ENCODE results near the gene MRNIP. TPM values are rescaled to one million over a fixed set of nuclear protein-coding genes. Genes with fewer than 3 reads are reported as not detected.

The MRNIP gene
- polyA plus RNA-seq, 1 donor (not counting 4 experiments of a cell fraction or from before 2014, with no cell fraction given) = 14.9 TPM

- TF ChIP-seq CTCF (optimal IDR thresholded peaks at IDR 0.05 in 1 of 3, IDR thresholded peaks at IDR 0.05 in 1 of 3, conservative IDR thresholded peaks at IDR 0.05 in 1 of 3; ENCODE audit: extremely low read depth in 1 of 3, insufficient read depth in 2 of 3, low read length in 3 of 3) = no peak
- no peak for TF ChIP-seq EZH2 (IDR thresholded peaks at IDR 0.05; ENCODE audit: low read length)
- Histone ChIP-seq H3K36me3 (ENCODE audit: control insufficient read depth in 2 of 2, extremely low read depth in 1 of 2, insufficient read depth in 2 of 2, low read length in 2 of 2) (peaks cover 25 to 31% of the 10 kb centered on the region in 2 experiments), H3K9me3 (ENCODE audit: control insufficient read depth, low read depth, low read length) (no peaks in the 10 kb centered on the region), H3K4me2 (ENCODE audit: control insufficient read depth, extremely low read depth, insufficient read depth, low read depth, low read length) (no peak overlapping the region), H3K9me1 (ENCODE audit: control insufficient read depth, extremely low read depth, insufficient read depth, low read length) (no peaks in the 10 kb centered on the region), H3K4me3 (ENCODE audit: control insufficient read depth in 2 of 3, extremely low read depth in 1 of 3, insufficient read depth in 2 of 3, low read depth in 1 of 3, low read length in 3 of 3) (no peak overlapping the region), H3K27me3 (ENCODE audit: control insufficient read depth, extremely low read depth, insufficient read depth, low read length) (no peaks in the 10 kb centered on the region), H4K20me1 (ENCODE audit: control insufficient read depth, extremely low read depth, insufficient read depth, low read length) (peaks cover 2% of the 10 kb centered on the region), H3K79me2 (ENCODE audit: control insufficient read depth, insufficient read depth, low read length) (no peaks in the 10 kb centered on the region), H3K4me1 (ENCODE audit: control insufficient read depth, extremely low read depth, insufficient read depth, low read length) (peaks cover 22% of the 10 kb centered on the region), H3K27ac (ENCODE audit: control insufficient read depth, insufficient read depth, low read length) (no peak overlapping the region), H2AFZ (ENCODE audit: control insufficient read depth, low read length) (no peak overlapping the region), H3K9ac (ENCODE audit: control insufficient read depth, extremely low read depth, insufficient read depth, low read length) (no peak overlapping the region)
- FAIRE-seq (no peak), DNase-seq (ENCODE audit: low read depth, low spot score) (no peak)
- dilution Hi-C loops (cut with MboI; ENCODE audit: extremely low pct_ligation_motif_present, low sequenced_read_pairs) = no loop called here
Measured at GRCh38 chr5:179796877-179797608, 61.6 kb downstream of the MRNIP start.

DNA sequence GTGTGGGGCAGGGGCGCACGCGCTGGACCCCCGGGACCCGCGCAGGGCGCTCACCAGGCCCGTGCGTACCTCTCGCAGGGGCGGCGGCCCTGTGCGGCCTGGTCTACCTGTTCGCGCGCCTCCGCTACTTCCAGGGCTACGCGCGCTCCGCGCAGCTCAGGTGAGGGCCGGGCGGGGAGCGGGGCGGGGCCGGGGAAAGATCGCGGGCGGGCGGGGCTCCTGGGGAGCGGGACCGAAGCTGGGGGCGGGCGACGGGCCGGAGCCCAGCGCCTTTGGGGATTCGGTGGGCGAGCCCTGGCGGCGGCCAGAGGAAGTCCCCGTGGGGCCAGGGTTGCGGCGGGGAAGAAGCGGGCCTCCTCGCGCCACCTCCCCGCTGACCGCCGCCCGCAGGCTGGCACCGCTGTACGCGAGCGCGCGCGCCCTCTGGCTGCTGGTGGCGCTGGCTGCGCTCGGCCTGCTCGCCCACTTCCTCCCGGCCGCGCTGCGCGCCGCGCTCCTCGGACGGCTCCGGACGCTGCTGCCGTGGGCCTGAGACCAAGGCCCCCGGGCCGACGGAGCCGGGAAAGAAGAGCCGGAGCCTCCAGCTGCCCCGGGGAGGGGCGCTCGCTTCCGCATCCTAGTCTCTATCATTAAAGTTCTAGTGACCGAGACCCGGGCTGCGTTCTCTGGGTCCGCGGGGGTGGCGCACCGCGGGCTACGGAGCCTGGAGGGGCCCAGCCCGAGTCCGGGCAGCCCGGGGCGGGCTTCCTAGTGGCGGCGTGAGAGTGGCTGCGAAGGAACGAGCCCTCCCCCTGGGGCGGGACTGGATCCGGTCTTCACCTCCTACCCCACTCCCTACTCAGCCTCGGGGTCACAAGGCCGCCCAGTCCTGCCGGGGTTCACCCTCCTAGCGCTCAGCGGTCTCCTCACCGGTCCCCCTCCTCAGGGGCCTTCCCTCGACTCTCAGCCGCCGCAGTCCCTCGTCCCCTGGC is 62.5 kb downstream of the MRNIP start:
- Histone ChIP-seq H3K4me3 (ENCODE audit: control insufficient read depth in 2 of 3, extremely low read depth in 1 of 3, insufficient read depth in 2 of 3, low read depth in 1 of 3, low read length in 3 of 3) (peak overlapping the region; percentile 40 to 64 (median 57)), H3K9me3 (ENCODE audit: control insufficient read depth, low read depth, low read length) (no peaks in the 10 kb centered on the region), H3K9ac (ENCODE audit: control insufficient read depth, extremely low read depth, insufficient read depth, low read length) (peak overlapping the region; percentile 65), H2AFZ (ENCODE audit: control insufficient read depth, low read length) (no peak overlapping the region), H3K9me1 (ENCODE audit: control insufficient read depth, extremely low read depth, insufficient read depth, low read length) (no peaks in the 10 kb centered on the region), H3K27ac (ENCODE audit: control insufficient read depth, insufficient read depth, low read length) (peak overlapping the region; percentile 47), H3K79me2 (ENCODE audit: control insufficient read depth, insufficient read depth, low read length) (no peaks in the 10 kb centered on the region), H3K4me2 (ENCODE audit: control insufficient read depth, extremely low read depth, insufficient read depth, low read depth, low read length) (peak overlapping the region; percentile 76), H4K20me1 (ENCODE audit: control insufficient read depth, extremely low read depth, insufficient read depth, low read length) (no peaks in the 10 kb centered on the region), H3K36me3 (ENCODE audit: control insufficient read depth in 2 of 2, extremely low read depth in 1 of 2, insufficient read depth in 2 of 2, low read length in 2 of 2) (peaks cover 25 to 30% of the 10 kb centered on the region in 2 experiments), H3K27me3 (ENCODE audit: control insufficient read depth, extremely low read depth, insufficient read depth, low read length) (no peaks in the 10 kb centered on the region), H3K4me1 (ENCODE audit: control insufficient read depth, extremely low read depth, insufficient read depth, low read length) (peaks cover 22% of the 10 kb centered on the region)
- dilution Hi-C loops (cut with MboI; ENCODE audit: extremely low pct_ligation_motif_present, low sequenced_read_pairs) = no loop called here
- DNase-seq (ENCODE audit: low read depth, low spot score) (no peak), FAIRE-seq (no peak)
- TF ChIP-seq EZH2 (IDR thresholded peaks at IDR 0.05; ENCODE audit: low read length) (no peak), CTCF (optimal IDR thresholded peaks at IDR 0.05 in 1 of 3, IDR thresholded peaks at IDR 0.05 in 1 of 3, conservative IDR thresholded peaks at IDR 0.05 in 1 of 3; ENCODE audit: extremely low read depth in 1 of 3, insufficient read depth in 2 of 3, low read length in 3 of 3) (peak in 2 of 3 experiments; percentile 35 to 68)
